MM.1S (cell line): Measurements from ENCODE around the gene COL5A1.

Source experiments
- EZH2 ChIP-seq: fragments of 300-600 bp; sonication (generic); optimal IDR thresholded peaks from 2 replicates; pipeline ENCODE3; 2017; ENCODE audit warnings: low read depth, mild to moderate bottlenecking, antibody characterized with exemption, low read length, mixed read lengths
- EZH2phosphoT487 ChIP-seq: fragments of 300-600 bp; sonication (generic); IDR thresholded peaks from 2 replicates; pipeline ENCODE4 v1.6.1; 2018; ENCODE audit warnings: antibody characterized with exemption, low read length
- TF ChIP-seq, protein P1 (sequence below): fragments of 300-600 bp; sonication (generic); IDR thresholded peaks from 2 replicates; pipeline ENCODE4 v1.5.1; 2016; ENCODE audit warnings: antibody characterized with exemption, low read length, mixed read lengths

DNA sequence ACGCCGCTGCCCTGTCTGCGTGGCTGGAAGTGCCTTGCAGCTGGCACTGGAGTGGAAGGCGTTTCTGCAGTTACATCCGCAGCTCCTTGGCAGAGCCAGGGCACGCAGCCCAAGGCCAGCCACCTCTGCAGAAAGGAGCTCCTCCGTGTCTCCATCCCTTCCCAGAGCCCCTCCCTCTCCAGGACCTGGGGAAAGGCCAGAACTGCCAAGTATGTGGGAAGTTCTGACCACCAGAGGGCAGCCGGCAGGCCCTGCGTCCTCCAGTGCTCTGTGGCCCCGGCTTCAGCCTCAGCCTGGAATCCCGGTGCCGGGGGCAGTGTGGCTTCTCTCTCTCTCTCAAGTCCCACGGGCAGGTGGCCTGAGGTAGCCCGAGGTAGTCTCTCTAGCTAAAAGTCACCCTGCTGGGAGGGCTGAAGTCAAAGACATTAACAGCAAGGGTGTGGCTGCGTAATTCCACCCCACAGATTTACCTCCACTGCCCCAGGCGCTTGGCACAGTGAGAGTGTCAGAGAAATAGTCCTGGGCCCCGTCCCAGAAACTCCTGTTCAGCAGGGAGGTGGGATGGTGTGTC, 137.3 kb downstream of the COL5A1 start:
- TF ChIP-seq, protein P1, sequence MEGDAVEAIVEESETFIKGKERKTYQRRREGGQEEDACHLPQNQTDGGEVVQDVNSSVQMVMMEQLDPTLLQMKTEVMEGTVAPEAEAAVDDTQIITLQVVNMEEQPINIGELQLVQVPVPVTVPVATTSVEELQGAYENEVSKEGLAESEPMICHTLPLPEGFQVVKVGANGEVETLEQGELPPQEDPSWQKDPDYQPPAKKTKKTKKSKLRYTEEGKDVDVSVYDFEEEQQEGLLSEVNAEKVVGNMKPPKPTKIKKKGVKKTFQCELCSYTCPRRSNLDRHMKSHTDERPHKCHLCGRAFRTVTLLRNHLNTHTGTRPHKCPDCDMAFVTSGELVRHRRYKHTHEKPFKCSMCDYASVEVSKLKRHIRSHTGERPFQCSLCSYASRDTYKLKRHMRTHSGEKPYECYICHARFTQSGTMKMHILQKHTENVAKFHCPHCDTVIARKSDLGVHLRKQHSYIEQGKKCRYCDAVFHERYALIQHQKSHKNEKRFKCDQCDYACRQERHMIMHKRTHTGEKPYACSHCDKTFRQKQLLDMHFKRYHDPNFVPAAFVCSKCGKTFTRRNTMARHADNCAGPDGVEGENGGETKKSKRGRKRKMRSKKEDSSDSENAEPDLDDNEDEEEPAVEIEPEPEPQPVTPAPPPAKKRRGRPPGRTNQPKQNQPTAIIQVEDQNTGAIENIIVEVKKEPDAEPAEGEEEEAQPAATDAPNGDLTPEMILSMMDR, result peak; percentile 41
- no peak for TF ChIP-seq EZH2
- no peak for TF ChIP-seq EZH2phosphoT487
